Common myeloid progenitor, CD34-positive (primary cell): Measurements from ENCODE around the gene IGFL2.

Experiments
- CTCF ChIA-PET: fragments of 350-600 bp; sonication (Branson Sonifier 250); formaldehyde crosslinking; loops from one replicate; lab custom pipeline; 2021; ENCODE audit warnings: antibody characterized with exemption; lab: Charles Lee
- POLR2A ChIA-PET: fragments of 350-600 bp; sonication (Branson Sonifier 250); formaldehyde crosslinking; loops from one replicate; lab custom pipeline; 2021; ENCODE audit warnings: antibody characterized with exemption; lab: Charles Lee
- DNase-seq, 3 donors: peaks; one replicate each; pipeline versions ENCODE4 v3.0.0 to v3.0.0-alpha.2; 2013
- H3K27ac ChIP-seq, 2 experiments: 1 replicate in 1 of 2; 2 replicates in 1 of 2; pipeline ENCODE4 v1.7.0; 2013; ENCODE audit warnings: inconsistent platforms in 2 of 2, low read length in 2 of 2, mild to moderate bottlenecking in 2 of 2, low read depth in 1 of 2, moderate library complexity in 1 of 2; ENCODE audit not compliant: severe bottlenecking in 2 of 2, insufficient read depth in 1 of 2, poor library complexity in 1 of 2
- H3K27me3 ChIP-seq, 5 experiments: replicated peaks in 2 of 5; 1 replicate in 3 of 5; 2 replicates in 2 of 5; pipeline versions ENCODE4 v1.6.1 to v1.7.0; 2013; ENCODE audit warnings: low read length in 4 of 5, mild to moderate bottlenecking in 2 of 5, moderate library complexity in 2 of 5, inconsistent platforms in 1 of 5; ENCODE audit not compliant: insufficient read depth in 5 of 5, control insufficient read depth in 4 of 5
- H3K36me3 ChIP-seq, 4 experiments: 1 replicate in 2 of 4; 2 replicates in 2 of 4; pipeline versions ENCODE4 v1.6.1 to v1.7.0; 2013; ENCODE audit warnings: low read length in 3 of 4, control low read depth in 1 of 4, mild to moderate bottlenecking in 1 of 4; ENCODE audit not compliant: control insufficient read depth in 4 of 4, insufficient read depth in 4 of 4
- H3K4me1 ChIP-seq, 4 experiments: 1 replicate in 3 of 4; 2 replicates in 1 of 4; pipeline versions ENCODE4 v1.6.1 to v1.7.1; 2013; ENCODE audit warnings: low read length in 3 of 4, mild to moderate bottlenecking in 3 of 4, control low read depth in 1 of 4, inconsistent platforms in 1 of 4, moderate library complexity in 1 of 4; ENCODE audit not compliant: control insufficient read depth in 4 of 4, insufficient read depth in 4 of 4; ENCODE audit errors: control extremely low read depth in 1 of 4
- H3K4me3 ChIP-seq, 7 experiments: 1 replicate in 4 of 7; 2 replicates in 3 of 7; pipeline versions ENCODE4 v1.5.1 to v1.7.0; 2013; ENCODE audit warnings: mild to moderate bottlenecking in 7 of 7, low read length in 6 of 7, moderate library complexity in 6 of 7, inconsistent platforms in 2 of 7, low read depth in 2 of 7, control low read depth in 1 of 7; ENCODE audit not compliant: insufficient read depth in 4 of 7, control insufficient read depth in 1 of 7; ENCODE audit errors: extremely low read depth in 1 of 7
- H3K9me3 ChIP-seq, 5 experiments: 1 replicate in 4 of 5; 2 replicates in 1 of 5; pipeline versions ENCODE4 v1.6.1 to v1.7.1; 2013; ENCODE audit warnings: low read length in 4 of 5, mild to moderate bottlenecking in 2 of 5, inconsistent platforms in 1 of 5, low read depth in 1 of 5, moderate library complexity in 1 of 5; ENCODE audit not compliant: control insufficient read depth in 4 of 5, insufficient read depth in 2 of 5; ENCODE audit errors: control extremely low read depth in 1 of 5
- WGBS: methylation state at CpG from one replicate; pipeline ENCODE4 v1.1.5; 2013; ENCODE audit not compliant: insufficient coverage; 5-methylcytosine and 5-hydroxymethylcytosine counted together

The IGFL2 gene

GRCh38 chr19:46126086-46126580 is 21.9 kb upstream of the IGFL2 start:
- Histone ChIP-seq H3K4me1 (no peaks in the 10 kb centered on the region), H3K36me3 (no peaks in the 10 kb centered on the region), H3K27ac (no peak overlapping the region), H3K9me3 (no peaks in the 10 kb centered on the region), H3K27me3 (peaks cover 4 to 62% (median 10%) of the 10 kb centered on the region in 5 experiments), H3K4me3 (no peak overlapping the region)
- ChIA-PET POLR2A (no interaction called here), CTCF (interaction anchor here (0.6 kb wide), 1 partner anchor 114 kb away, joined by 3 read pairs; no protein-coding TSS in a partner anchor)
- no CpG with 5 or more reads among the region's 2 CpGs for whole genome bisulfite sequencing
- DNase-seq, result no peak

- no peak for DNase-seq
- H3K36me3 ChIP-seq, result no peaks in the 10 kb centered on the region
- 100% methylated on average over 1 of the region's 10 CpGs for WGBS
- peaks cover 2 to 48% (median 4%) of the 10 kb centered on the region in 5 experiments for H3K27me3 ChIP-seq
- no peak overlapping the region for H3K27ac ChIP-seq
- POLR2A ChIA-PET, result no interaction called here
- H3K4me3 ChIP-seq, result no peak overlapping the region
- H3K9me3 ChIP-seq, result no peaks in the 10 kb centered on the region
- H3K4me1 ChIP-seq, result peaks cover 0 to 3% (median 0%) of the 10 kb centered on the region in 4 experiments
- CTCF ChIA-PET, result no interaction called here
Observed at GRCh38 chr19:46131485-46132143, 16.4 kb upstream of the IGFL2 start.

- no peak for DNase-seq
- ChIA-PET POLR2A (no interaction called here), CTCF (no interaction called here)
- WGBS, result 68% methylated on average over 2 of the region's 4 CpGs
- no peaks in the 10 kb centered on the region for H3K36me3 ChIP-seq
- peaks cover 2 to 43% (median 4%) of the 10 kb centered on the region in 5 experiments for H3K27me3 ChIP-seq
- H3K27ac ChIP-seq, result no peak overlapping the region
- peaks cover 0 to 3% (median 0%) of the 10 kb centered on the region in 4 experiments for H3K4me1 ChIP-seq
- H3K9me3 ChIP-seq, result no peaks in the 10 kb centered on the region
- no peak overlapping the region for H3K4me3 ChIP-seq
Observed at GRCh38 chr19:46132508-46133100, 15.4 kb upstream of the IGFL2 start.

GRCh38 chr19:46133101-46133627 is 14.9 kb upstream of the IGFL2 start:
- no peak for DNase-seq
- 90% methylated on average over 5 of the region's 6 CpGs for WGBS
- Histone ChIP-seq H3K27ac (no peak overlapping the region), H3K4me1 (peaks cover 0 to 3% (median 0%) of the 10 kb centered on the region in 4 experiments), H3K36me3 (no peaks in the 10 kb centered on the region), H3K27me3 (peaks cover 2 to 38% (median 8%) of the 10 kb centered on the region in 5 experiments), H3K9me3 (no peaks in the 10 kb centered on the region), H3K4me3 (no peak overlapping the region)
- POLR2A ChIA-PET, result no interaction called here
- CTCF ChIA-PET, result no interaction called here

GRCh38 chr19:46133777-46134241 is 14.2 kb upstream of the IGFL2 start:
- DNase-seq, result no peak
- Histone ChIP-seq H3K9me3 (no peaks in the 10 kb centered on the region), H3K4me1 (peaks cover 0 to 3% (median 0%) of the 10 kb centered on the region in 4 experiments), H3K27ac (no peak overlapping the region), H3K27me3 (peaks cover 4 to 39% (median 12%) of the 10 kb centered on the region in 5 experiments), H3K4me3 (no peak overlapping the region), H3K36me3 (no peaks in the 10 kb centered on the region)
- POLR2A ChIA-PET, result no interaction called here
- CTCF ChIA-PET, result no interaction called here
- 100% methylated on average over 1 of the region's 1 CpG for WGBS

GRCh38 chr19:46134527-46134926 is 13.5 kb upstream of the IGFL2 start:
- POLR2A ChIA-PET, result no interaction called here
- DNase-seq, result no peak

More at GRCh38 chr19:46134527-46134926, 13.5 kb upstream of the IGFL2 start:
- Histone ChIP-seq H3K9me3 (no peaks in the 10 kb centered on the region), H3K27ac (no peak overlapping the region), H3K27me3 (peaks cover 3 to 40% (median 12%) of the 10 kb centered on the region in 5 experiments), H3K4me3 (no peak overlapping the region), H3K36me3 (no peaks in the 10 kb centered on the region), H3K4me1 (peaks cover 0 to 3% (median 0%) of the 10 kb centered on the region in 4 experiments)
- CTCF ChIA-PET, result no interaction called here
